Stimulated activated CD8-positive, alpha-beta memory T cell treated with anti-CD3 and anti-CD28 coated beads, Interleukin-4, amount 100 ng/mL, for 1 hour (primary cell): ENCODE data around the gene SULT1A2.
"Not testable (repeated sequence)": the region's sequence is repeated elsewhere in the genome, so short reads cannot be mapped to it uniquely, and the experiment has no call there.

Experiments used
- DNase-seq, 2 donors: peaks; one replicate each; pipeline ENCODE4 v3.0.0-alpha.2; 2020; ENCODE audit warnings: low read depth in 2 of 2, low spot score in 1 of 2

The SULT1A2 gene

GRCh38 chr16:28609631-28610594 lies 13.1 kb upstream of the SULT1A2 start, which contains the start of gene SULT1A1:
Gene SULT1A1 (minus strand): TSS chr16:28610044. CDS start chr16:28608855, 1,189 bp downstream.
- DNase-seq, result no peak

- DNase-seq, result not testable (repeated sequence)
Observed at GRCh38 chr16:28608867-28609596, 12.2 kb upstream of the SULT1A2 start.

- DNase-seq, result not testable (repeated sequence)
Observed at GRCh38 chr16:28608496-28608808, 11.6 kb upstream of the SULT1A2 start.

- DNase-seq, result not testable (repeated sequence)
Observed at GRCh38 chr16:28607681-28608495, 11.0 kb upstream of the SULT1A2 start.

GRCh38 chr16:28607116-28607623 lies 10.3 kb upstream of the SULT1A2 start:
- no peak for DNase-seq

- no peak for DNase-seq
Observed at GRCh38 chr16:28606291-28607115, 9.7 kb upstream of the SULT1A2 start.

- no peak for DNase-seq
Observed at GRCh38 chr16:28604186-28604565, 7.3 kb upstream of the SULT1A2 start.

GRCh38 chr16:28603381-28604185 lies 6.7 kb upstream of the SULT1A2 start:
- DNase-seq, result no peak

- no peak for DNase-seq
Observed at GRCh38 chr16:28602529-28602928, 5.7 kb upstream of the SULT1A2 start.

GRCh38 chr16:28602062-28602461 lies 5.2 kb upstream of the SULT1A2 start:
- not testable (repeated sequence) for DNase-seq

- DNase-seq, result not testable (repeated sequence)
Observed at GRCh38 chr16:28601589-28601988, 4.7 kb upstream of the SULT1A2 start.

GRCh38 chr16:28600965-28601364 lies 4.1 kb upstream of the SULT1A2 start:
- DNase-seq, result not testable (repeated sequence)

- DNase-seq, result not testable (repeated sequence)
Observed at GRCh38 chr16:28599377-28600285, 2.8 kb upstream of the SULT1A2 start.

GRCh38 chr16:28597692-28598261 lies 927 bp upstream of the SULT1A2 start:
- no peak for DNase-seq

GRCh38 chr16:28596115-28596630 lies 677 bp downstream of the SULT1A2 start:
- DNase-seq, result no peak

- not testable (repeated sequence) for DNase-seq
Observed at GRCh38 chr16:28595451-28595850, 1.4 kb downstream of the SULT1A2 start.

GRCh38 chr16:28592979-28593553 lies 3.8 kb downstream of the SULT1A2 start:
- no peak for DNase-seq
